A549 (cell line): Measurements from ENCODE around the gene DRC3.

Experiments used
- CEBPB ChIP-seq, 2 experiments: fragments of >200 bp in 1 of 2; sonication (Bioruptor Twin) in 1 of 2; formaldehyde crosslinking in 1 of 2; IDR thresholded peaks; 2 replicates each; pipeline ENCODE4 v1.6.1; 2012 to 2016
- CTCF ChIP-seq: fragments of >200 bp; sonication (Bioruptor Twin); formaldehyde crosslinking; IDR thresholded peaks from 3 replicates; pipeline ENCODE4 v1.5.1; 2016
- JUNB ChIP-seq: fragments of >200 bp; sonication (Bioruptor Twin); formaldehyde crosslinking; IDR thresholded peaks from 2 replicates; pipeline ENCODE4 v1.6.1; 2016
- POLR2A ChIP-seq: IDR thresholded peaks from 2 replicates; pipeline ENCODE4 v1.6.1; 2012; ENCODE audit warnings: mild to moderate bottlenecking, low read length
- RCOR1 ChIP-seq: fragments of 150-350 bp; IDR thresholded peaks from 2 replicates; pipeline ENCODE4 v1.6.1; 2014; ENCODE audit warnings: antibody characterized with exemption, low read length, low read depth
- TP53 ChIP-seq: fragments of 250-450 bp; sonication (Bioruptor Pico); IDR thresholded peaks from 2 replicates; pipeline ENCODE4 v1.5.0; 2021; ENCODE audit warnings: mild to moderate bottlenecking, moderate library complexity

- no peak for TF ChIP-seq CTCF
- TF ChIP-seq POLR2A: no peak
- TF ChIP-seq CEBPB (IDR thresholded peaks at IDR 0.05): no peak
- TF ChIP-seq TP53: no peak
- TF ChIP-seq RCOR1: no peak
- TF ChIP-seq JUNB: no peak
These were observed 48.4 kb upstream of the DRC3 start for GRCh38 chr17:17924131-17924856.
